H9 (cell line): Measurements from ENCODE around the gene REXO2. TPM values are rescaled to one million over a fixed set of nuclear protein-coding genes. Genes with fewer than 3 reads are reported as not detected.

Experiments used
- DNase-seq: peaks from one replicate; pipeline ENCODE4 v3.0.0-alpha.2; 2017
- H2AFZ ChIP-seq: one replicate; pipeline ENCODE4 v1.6.1; 2013; ENCODE audit warnings: mild to moderate bottlenecking, low read length, control low read depth, moderate library complexity
- H2AK5ac ChIP-seq: 2 replicates; pipeline ENCODE4 v1.6.1; 2013; ENCODE audit warnings: low read length, control low read depth, mixed read lengths; ENCODE audit not compliant: insufficient read length
- H2BK120ac ChIP-seq: one replicate; pipeline ENCODE4 v1.6.1; 2013; ENCODE audit warnings: low read depth, mild to moderate bottlenecking, low read length, control low read depth, inconsistent platforms; ENCODE audit not compliant: poor library complexity, severe bottlenecking
- H2BK12ac ChIP-seq: 2 replicates; pipeline ENCODE4 v1.6.1; 2013; ENCODE audit warnings: low read length, control low read depth, mixed read lengths, low read depth; ENCODE audit not compliant: insufficient read length
- H2BK15ac ChIP-seq: 2 replicates; pipeline ENCODE4 v1.6.1; 2013; ENCODE audit warnings: low read depth, low read length, control low read depth
- H2BK20ac ChIP-seq: one replicate; pipeline ENCODE4 v1.6.1; 2013; ENCODE audit warnings: low read depth, mild to moderate bottlenecking, low read length, control low read depth, inconsistent platforms; ENCODE audit not compliant: poor library complexity, severe bottlenecking
- H2BK5ac ChIP-seq: 2 replicates; pipeline ENCODE4 v1.6.1; 2013; ENCODE audit warnings: low read length, control low read depth, mixed read lengths; ENCODE audit not compliant: insufficient read length
- H3K14ac ChIP-seq: 2 replicates; pipeline ENCODE4 v1.6.1; 2013; ENCODE audit warnings: low read length, control low read depth; ENCODE audit not compliant: insufficient read depth
- H3K18ac ChIP-seq: 2 replicates; pipeline ENCODE4 v1.6.1; 2013; ENCODE audit warnings: low read depth, mild to moderate bottlenecking, mixed read lengths, low read length, control low read depth; ENCODE audit not compliant: insufficient read length
- H3K23ac ChIP-seq: 2 replicates; pipeline ENCODE4 v1.6.1; 2013; ENCODE audit warnings: low read length, control low read depth, mixed read lengths, low read depth; ENCODE audit not compliant: insufficient read length
- H3K23me2 ChIP-seq: 2 replicates; pipeline ENCODE4 v1.6.1; 2013; ENCODE audit warnings: low read depth, mild to moderate bottlenecking, mixed read lengths, low read length, control low read depth; ENCODE audit not compliant: insufficient read length, poor library complexity, severe bottlenecking
- H3K27ac ChIP-seq: 2 replicates; pipeline ENCODE4 v1.5.1; 2013; ENCODE audit warnings: low read length, control low read depth, mixed read lengths, low read depth; ENCODE audit not compliant: insufficient read length
- H3K27me3 ChIP-seq: 2 replicates; pipeline ENCODE4 v1.6.1; 2013; ENCODE audit warnings: low read length, control low read depth, inconsistent platforms; ENCODE audit not compliant: insufficient read depth
- H3K4ac ChIP-seq: 2 replicates; pipeline ENCODE4 v1.6.1; 2013; ENCODE audit warnings: low read depth, mild to moderate bottlenecking, control low read depth, inconsistent platforms, low read length, moderate library complexity
- H3K4me1 ChIP-seq: 2 replicates; pipeline ENCODE4 v1.6.1; 2013; ENCODE audit warnings: low read length, control low read depth, inconsistent platforms; ENCODE audit not compliant: insufficient read depth
- H3K4me2 ChIP-seq: 2 replicates; pipeline ENCODE4 v1.6.1; 2013; ENCODE audit warnings: low read length, control low read depth, mixed read lengths; ENCODE audit not compliant: insufficient read length, insufficient read depth
- H3K56ac ChIP-seq: 2 replicates; pipeline ENCODE4 v1.6.1; 2013; ENCODE audit warnings: low read depth, mild to moderate bottlenecking, mixed read lengths, low read length, control low read depth; ENCODE audit not compliant: insufficient read length
- H3K79me1 ChIP-seq: 2 replicates; pipeline ENCODE4 v1.6.1; 2013; ENCODE audit warnings: low read depth, mild to moderate bottlenecking, moderate library complexity, low read length, control low read depth, inconsistent platforms; ENCODE audit not compliant: insufficient read depth, poor library complexity, severe bottlenecking
- H3K79me2 ChIP-seq: 2 replicates; pipeline ENCODE4 v1.6.1; 2013; ENCODE audit warnings: low read length, control low read depth, inconsistent platforms; ENCODE audit not compliant: insufficient read depth
- H3K9ac ChIP-seq: 2 replicates; pipeline ENCODE4 v1.6.1; 2013; ENCODE audit warnings: low read length, control low read depth, mixed read lengths; ENCODE audit not compliant: insufficient read length; ENCODE audit errors: extremely low read depth
- H3K9me3 ChIP-seq: one replicate; pipeline ENCODE4 v1.6.1; 2013; ENCODE audit warnings: low read depth, low read length, inconsistent platforms; ENCODE audit not compliant: control insufficient read depth
- H3T11ph ChIP-seq: one replicate; pipeline ENCODE4 v1.6.1; 2013; ENCODE audit warnings: mild to moderate bottlenecking, low read length, control low read depth, inconsistent platforms
- H4K20me1 ChIP-seq: one replicate; pipeline ENCODE4 v1.6.1; 2013; ENCODE audit not compliant: control insufficient read depth, insufficient read length, insufficient read depth
- H4K5ac ChIP-seq: 2 replicates; pipeline ENCODE4 v1.6.1; 2013; ENCODE audit warnings: low read depth, mild to moderate bottlenecking, mixed read lengths, low read length, control low read depth; ENCODE audit not compliant: insufficient read length
- H4K8ac ChIP-seq: replicated peaks from 2 replicates; pipeline ENCODE4 v1.6.1; 2013; ENCODE audit warnings: low read length, control low read depth, mixed read lengths, low read depth; ENCODE audit not compliant: insufficient read length
- H4K91ac ChIP-seq: 2 replicates; pipeline ENCODE4 v1.6.1; 2013; ENCODE audit warnings: low read depth, mild to moderate bottlenecking, moderate library complexity, mixed read lengths, low read length, control low read depth; ENCODE audit not compliant: insufficient read length
- H3K27ac Mint-ChIP-seq, 3 experiments: 2 replicates in 2 of 3; 3 replicates in 1 of 3; pipeline ENCODE4 v1.8.0; 2020 to 2021; ENCODE audit warnings: mixed read lengths in 3 of 3, mild to moderate bottlenecking in 1 of 3, moderate library complexity in 1 of 3
- H3K27me3 Mint-ChIP-seq: 2 replicates; pipeline ENCODE4 v1.8.0; 2021; ENCODE audit warnings: low read depth, mild to moderate bottlenecking, moderate library complexity, mixed read lengths
- H3K36me3 Mint-ChIP-seq, 3 experiments: 2 replicates in 2 of 3; 3 replicates in 1 of 3; pipeline ENCODE4 v1.8.0; 2020 to 2021; ENCODE audit warnings: low read depth in 3 of 3, mixed read lengths in 3 of 3; ENCODE audit not compliant: insufficient read depth in 1 of 3
- H3K4me1 Mint-ChIP-seq, 2 experiments: 2 replicates each; pipeline ENCODE4 v1.8.0; 2020; ENCODE audit warnings: mixed read lengths in 2 of 2
- H3K4me3 Mint-ChIP-seq, 2 experiments: 2 replicates in 1 of 2; 3 replicates in 1 of 2; pipeline ENCODE4 v1.8.0; 2020 to 2021; ENCODE audit warnings: mild to moderate bottlenecking in 2 of 2, mixed read lengths in 2 of 2, moderate library complexity in 1 of 2
- H3K9me3 Mint-ChIP-seq, 2 experiments: 2 replicates in 1 of 2; 3 replicates in 1 of 2; pipeline ENCODE4 v1.8.0; 2020; ENCODE audit warnings: mild to moderate bottlenecking in 2 of 2, mixed read lengths in 2 of 2, moderate library complexity in 1 of 2
- CTCF ChIP-seq: fragments of 200-600 bp; sonication (generic); conservative IDR thresholded peaks from 3 replicates; pipeline ENCODE4 v1.8.0; 2021; ENCODE audit warnings: antibody characterized with exemption, mild to moderate bottlenecking
- WGBS: extraction: QIAGEN DNeasy Blood & Tissue Kit; methylation state at CpG from one replicate; pipeline ENCODE4 v1.1.7; 2013; ENCODE audit warnings: missing lambda C conversion rate, low lambda C conversion rate, mixed read lengths; ENCODE audit not compliant: insufficient read length; ENCODE audit errors: extremely low coverage; 5-methylcytosine and 5-hydroxymethylcytosine counted together
- total RNA-seq: library from RNA; stranded (reverse); gene quantifications from 2 replicates; pipeline ENCODE4 v1.2.1, GENCODE V29; 2021

Gene REXO2
- total RNA-seq, 1 experiment from 2014 or later, result 92.8 TPM

GRCh38 chr11:114400915-114401223 is 38.4 kb upstream of the REXO2 start:
- Histone ChIP-seq H4K5ac (no peak overlapping the region), H4K20me1 (no peaks in the 10 kb centered on the region), H2AFZ (no peak overlapping the region), H3K4me2 (peak overlapping the region; percentile 84), H3K18ac (peak overlapping the region; percentile 20), H3K14ac (peak overlapping the region; percentile 37), H3K27ac (peak overlapping the region; percentile 92), H3K27me3 (no peaks in the 10 kb centered on the region), H3K23ac (no peak overlapping the region), H2BK15ac (no peak overlapping the region), H2BK120ac (no peak overlapping the region), H3K4me1 (no peaks in the 10 kb centered on the region), H3K79me2 (peaks cover 16% of the 10 kb centered on the region; the same call in 1 of the 2 replicates), H3K9ac (peak overlapping the region; percentile 97), H4K8ac (no peak overlapping the region), H4K91ac (no peak overlapping the region), H2BK20ac (no peak overlapping the region), H3K56ac (no peak overlapping the region), H3T11ph (no peak overlapping the region), H3K23me2 (peaks cover 4% of the 10 kb centered on the region), H2AK5ac (no peak overlapping the region), H3K79me1 (peaks cover 3% of the 10 kb centered on the region), H3K9me3 (no peaks in the 10 kb centered on the region), H2BK12ac (no peak overlapping the region), H2BK5ac (no peak overlapping the region), H3K4ac (no peak overlapping the region)
- peak overlapping the region; percentile 98 to 100 (median 100) for H3K27ac Mint-ChIP-seq
- no peak for TF ChIP-seq CTCF
- DNase-seq, result no peak
- WGBS, result no CpG with 5 or more reads among the region's 8 CpGs
- H3K4me1 Mint-ChIP-seq, result peaks cover 41% of the 10 kb centered on the region in 2 experiments
- H3K9me3 Mint-ChIP-seq, result no peaks in the 10 kb centered on the region
- H3K4me3 Mint-ChIP-seq, result peak overlapping the region; percentile 94 to 98
- peaks cover 12 to 32% (median 28%) of the 10 kb centered on the region in 3 experiments; a peak in 6 of 7 replicates for H3K36me3 Mint-ChIP-seq
- no peaks in the 10 kb centered on the region for H3K27me3 Mint-ChIP-seq
